ENCODE data around the gene NHS. TPM values are rescaled to one million over a fixed set of nuclear protein-coding genes. Genes with fewer than 3 reads are reported as not detected.

NHS gene
- total RNA-seq, 4 donors from 2014 or later = 6.9 to 16.9 (median 9.9) TPM

DNA sequence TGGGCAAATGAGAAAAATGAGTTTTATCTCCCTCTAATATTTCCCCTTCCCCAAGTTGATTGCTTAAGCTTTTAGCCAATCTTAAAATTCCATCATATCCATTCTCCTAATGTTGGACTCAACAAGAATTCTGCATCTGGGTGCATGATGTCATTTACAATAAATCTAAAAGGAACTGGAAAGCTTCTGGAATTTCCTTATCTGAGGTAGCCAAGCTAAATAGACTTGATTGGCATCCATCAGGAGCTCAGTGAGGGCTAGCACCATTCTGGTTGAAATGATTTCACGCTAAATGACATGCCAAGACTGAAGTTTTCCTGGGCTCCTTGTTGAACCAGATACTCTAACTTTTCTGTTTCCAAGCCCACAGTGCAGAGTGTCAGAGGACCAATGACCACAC, 252.0 kb downstream of the NHS start:
- H3K36me3 ChIP-seq = no peaks in the 10 kb centered on the region
- 100% methylated on average over 1 of the region's 1 CpG for WGBS, 2 donors
- H3K27me3 ChIP-seq = no peaks in the 10 kb centered on the region
- H3K27ac ChIP-seq = no peak overlapping the region
- H3K4me3 ChIP-seq (replicated peaks in 1 of 3) = no peak overlapping the region
- DNase-seq = no peak
- intact Hi-C loops (cut with DNase I) = no loop called here
- no peak for TF ChIP-seq POLR2A (IDR thresholded peaks at IDR 0.05)
- TF ChIP-seq, protein P1, sequence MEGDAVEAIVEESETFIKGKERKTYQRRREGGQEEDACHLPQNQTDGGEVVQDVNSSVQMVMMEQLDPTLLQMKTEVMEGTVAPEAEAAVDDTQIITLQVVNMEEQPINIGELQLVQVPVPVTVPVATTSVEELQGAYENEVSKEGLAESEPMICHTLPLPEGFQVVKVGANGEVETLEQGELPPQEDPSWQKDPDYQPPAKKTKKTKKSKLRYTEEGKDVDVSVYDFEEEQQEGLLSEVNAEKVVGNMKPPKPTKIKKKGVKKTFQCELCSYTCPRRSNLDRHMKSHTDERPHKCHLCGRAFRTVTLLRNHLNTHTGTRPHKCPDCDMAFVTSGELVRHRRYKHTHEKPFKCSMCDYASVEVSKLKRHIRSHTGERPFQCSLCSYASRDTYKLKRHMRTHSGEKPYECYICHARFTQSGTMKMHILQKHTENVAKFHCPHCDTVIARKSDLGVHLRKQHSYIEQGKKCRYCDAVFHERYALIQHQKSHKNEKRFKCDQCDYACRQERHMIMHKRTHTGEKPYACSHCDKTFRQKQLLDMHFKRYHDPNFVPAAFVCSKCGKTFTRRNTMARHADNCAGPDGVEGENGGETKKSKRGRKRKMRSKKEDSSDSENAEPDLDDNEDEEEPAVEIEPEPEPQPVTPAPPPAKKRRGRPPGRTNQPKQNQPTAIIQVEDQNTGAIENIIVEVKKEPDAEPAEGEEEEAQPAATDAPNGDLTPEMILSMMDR (IDR thresholded peaks at IDR 0.05) = no peak
- no peaks in the 10 kb centered on the region for H3K9me3 ChIP-seq
- H3K4me1 ChIP-seq = no peaks in the 10 kb centered on the region

DNA sequence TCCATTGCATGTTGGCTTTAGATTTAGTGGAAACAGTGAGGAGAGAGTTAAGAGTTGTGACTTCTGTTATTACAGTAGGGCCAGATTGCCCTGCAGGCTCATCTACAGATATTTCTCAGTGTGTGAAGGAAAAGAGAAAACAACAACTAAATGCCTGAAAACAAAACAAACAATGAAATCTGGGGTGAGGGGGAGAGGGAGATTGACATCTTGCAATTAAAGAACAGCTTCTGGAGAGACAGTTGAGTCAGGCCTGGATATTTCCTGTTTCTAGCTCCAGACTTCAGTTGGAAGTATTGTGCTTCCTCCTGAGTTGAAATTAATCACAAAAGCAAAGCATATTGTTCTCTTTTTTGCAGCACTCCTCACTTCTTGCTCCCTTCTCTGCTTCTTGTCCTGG, 254.0 kb downstream of the NHS start:
- Histone ChIP-seq H3K9me3 (no peaks in the 10 kb centered on the region), H3K36me3 (no peaks in the 10 kb centered on the region), H3K4me1 (no peaks in the 10 kb centered on the region), H3K27me3 (no peaks in the 10 kb centered on the region), H3K4me3 (replicated peaks in 1 of 3) (no peak overlapping the region), H3K27ac (no peak overlapping the region)
- no peak for DNase-seq
- intact Hi-C loops (cut with DNase I) = no loop called here
- TF ChIP-seq POLR2A (IDR thresholded peaks at IDR 0.05) = no peak
- TF ChIP-seq, protein P1 (IDR thresholded peaks at IDR 0.05) = no peak

DNA sequence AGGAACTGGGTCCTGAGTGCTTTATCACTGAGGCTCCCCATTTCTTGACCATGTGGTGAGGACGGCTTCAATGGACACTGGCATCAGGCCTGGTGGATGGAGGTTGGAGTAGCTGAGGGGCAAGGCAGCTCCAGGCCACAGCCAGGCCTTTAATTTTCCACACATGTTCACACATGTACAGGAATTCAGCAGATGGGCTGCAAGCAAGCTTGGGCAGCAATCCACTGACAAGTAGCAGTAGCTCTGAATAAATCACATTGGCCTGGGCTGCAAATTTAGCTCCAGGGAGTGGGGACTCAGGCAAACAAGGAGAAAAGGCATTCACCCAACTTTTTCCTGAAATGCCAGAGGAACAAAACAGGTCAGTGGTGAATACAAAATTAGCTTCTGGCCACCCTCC, 254.5 kb downstream of the NHS start:
- DNase-seq = no peak

DNA sequence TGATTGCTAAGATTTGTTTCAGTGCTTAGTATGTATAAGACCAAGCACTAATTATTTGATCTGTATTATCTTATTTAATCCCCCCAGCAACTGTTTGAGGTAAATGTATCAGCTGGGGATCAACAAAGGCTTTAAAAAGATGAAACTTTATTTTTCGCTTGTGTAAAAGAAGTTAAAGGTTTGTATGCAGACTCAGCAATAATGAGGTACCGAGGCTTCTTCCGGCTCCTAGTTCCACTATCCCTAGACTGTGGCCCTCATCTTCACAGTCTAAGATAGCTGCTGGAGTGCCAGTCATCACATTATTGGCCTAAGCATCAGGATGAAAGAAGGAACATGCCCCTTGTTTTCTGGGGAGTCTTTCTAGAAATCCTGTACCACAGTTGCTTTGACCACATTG, 256.6 kb downstream of the NHS start:
- Histone ChIP-seq H3K4me1 (no peaks in the 10 kb centered on the region), H3K27me3 (no peaks in the 10 kb centered on the region), H3K4me3 (replicated peaks in 1 of 3) (no peak overlapping the region), H3K36me3 (no peaks in the 10 kb centered on the region), H3K27ac (no peak overlapping the region), H3K9me3 (no peaks in the 10 kb centered on the region)
- no peak for DNase-seq
- intact Hi-C loops (cut with DNase I) = no loop called here
- 98 to 100% methylated on average over 3 of the region's 3 CpGs for WGBS, 2 donors
- TF ChIP-seq, protein P1 (IDR thresholded peaks at IDR 0.05) = no peak
- TF ChIP-seq POLR2A (IDR thresholded peaks at IDR 0.05) = no peak

More for the DNA sequence above, 254.5 kb downstream of the NHS start:
- 71% methylated on average over 1 of the region's 1 CpG; no CpG with 5 or more reads in 1 of the 2 donors for WGBS, 2 donors
- H3K36me3 ChIP-seq = no peaks in the 10 kb centered on the region
- no peak overlapping the region for H3K27ac ChIP-seq
- H3K9me3 ChIP-seq = no peaks in the 10 kb centered on the region
- TF ChIP-seq, protein P1 (IDR thresholded peaks at IDR 0.05) = no peak
- TF ChIP-seq POLR2A (IDR thresholded peaks at IDR 0.05) = no peak
- no peak overlapping the region for H3K4me3 ChIP-seq (replicated peaks in 1 of 3)
- intact Hi-C loops (cut with DNase I) = no loop called here
- no peaks in the 10 kb centered on the region for H3K27me3 ChIP-seq
- H3K4me1 ChIP-seq = no peaks in the 10 kb centered on the region

DNA sequence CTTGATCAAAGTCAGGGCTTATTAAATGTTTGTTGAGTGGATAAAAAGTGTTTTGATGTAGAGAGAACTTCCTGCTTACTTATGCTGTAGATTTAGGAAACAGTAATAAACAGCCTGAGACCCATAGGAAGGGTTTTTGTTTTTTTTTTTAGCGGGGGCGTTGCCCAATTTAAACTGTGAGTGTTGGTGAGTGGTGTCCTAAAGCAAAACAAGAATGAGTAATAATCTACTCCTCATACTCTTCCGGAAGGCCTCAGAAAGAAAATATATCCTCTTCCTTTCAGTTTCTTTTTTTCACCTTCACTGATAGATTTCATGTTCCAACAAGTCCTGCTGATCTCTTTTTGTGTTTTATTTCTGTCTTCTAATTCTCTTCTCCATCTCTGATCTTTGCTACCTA, 257.9 kb downstream of the NHS start:
- no peak for TF ChIP-seq POLR2A (IDR thresholded peaks at IDR 0.05)
- TF ChIP-seq, protein P1 (IDR thresholded peaks at IDR 0.05) = no peak
- H3K9me3 ChIP-seq = no peaks in the 10 kb centered on the region
- H3K27ac ChIP-seq = no peak overlapping the region
- no peak for DNase-seq
- no peaks in the 10 kb centered on the region for H3K27me3 ChIP-seq
- H3K36me3 ChIP-seq = no peaks in the 10 kb centered on the region
- intact Hi-C loops (cut with DNase I) = no loop called here
- H3K4me3 ChIP-seq (replicated peaks in 1 of 3) = no peak overlapping the region
- no peaks in the 10 kb centered on the region for H3K4me1 ChIP-seq
- WGBS, 2 donors = 64 to 65% methylated on average over 3 of the region's 3 CpGs

Measured in thyroid gland (tissue), 4 donors.